ENCODE data around the gene ARHGAP32. TPM values are rescaled to one million over a fixed set of nuclear protein-coding genes. Genes with fewer than 3 reads are reported as not detected.

Gene ARHGAP32
- total RNA-seq, 1 experiment from 2014 or later, result 22.0 TPM

DNA sequence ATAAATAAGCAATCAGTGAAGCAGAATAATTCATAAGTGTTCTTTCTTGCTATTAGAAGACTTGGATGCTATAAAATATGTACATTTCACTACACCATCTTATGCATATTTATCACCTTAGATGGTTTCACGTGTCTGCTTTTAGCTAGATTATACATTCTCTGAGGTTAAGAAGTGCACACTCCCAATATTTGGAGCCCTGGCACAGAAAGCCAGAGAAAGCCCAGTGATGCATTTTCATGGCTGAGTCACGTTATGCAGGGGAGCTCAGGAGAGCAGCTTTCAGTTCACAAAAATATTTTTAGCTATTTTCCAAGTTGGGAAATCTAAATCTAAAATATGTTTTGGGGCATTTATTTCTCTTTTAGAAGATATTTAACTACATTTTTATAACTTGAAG is 244.4 kb downstream of the ARHGAP32 start:
- no peak overlapping the region for H2BK120ac ChIP-seq (ENCODE audit: low read depth, low read length, poor library complexity, severe bottlenecking)
- H3K14ac ChIP-seq (ENCODE audit: insufficient read depth, low read length), result no peak overlapping the region
- H2BK20ac ChIP-seq (ENCODE audit: low read depth, low read length, poor library complexity, severe bottlenecking), result no peak overlapping the region
- no peak for DNase-seq
- H2BK15ac ChIP-seq (ENCODE audit: low read depth, low read length), result no peak overlapping the region
- H3K9me3 Mint-ChIP-seq, result no peaks in the 10 kb centered on the region; a peak in 1 of 5 replicates
- no peak overlapping the region for H4K8ac ChIP-seq (replicated peaks; ENCODE audit: insufficient read length, low read depth, low read length)
- H4K91ac ChIP-seq (ENCODE audit: insufficient read length, low read depth, low read length), result no peak overlapping the region
- H3K9ac ChIP-seq (ENCODE audit: extremely low read depth, insufficient read length, low read length), result no peak overlapping the region
- TF ChIP-seq, protein P1, sequence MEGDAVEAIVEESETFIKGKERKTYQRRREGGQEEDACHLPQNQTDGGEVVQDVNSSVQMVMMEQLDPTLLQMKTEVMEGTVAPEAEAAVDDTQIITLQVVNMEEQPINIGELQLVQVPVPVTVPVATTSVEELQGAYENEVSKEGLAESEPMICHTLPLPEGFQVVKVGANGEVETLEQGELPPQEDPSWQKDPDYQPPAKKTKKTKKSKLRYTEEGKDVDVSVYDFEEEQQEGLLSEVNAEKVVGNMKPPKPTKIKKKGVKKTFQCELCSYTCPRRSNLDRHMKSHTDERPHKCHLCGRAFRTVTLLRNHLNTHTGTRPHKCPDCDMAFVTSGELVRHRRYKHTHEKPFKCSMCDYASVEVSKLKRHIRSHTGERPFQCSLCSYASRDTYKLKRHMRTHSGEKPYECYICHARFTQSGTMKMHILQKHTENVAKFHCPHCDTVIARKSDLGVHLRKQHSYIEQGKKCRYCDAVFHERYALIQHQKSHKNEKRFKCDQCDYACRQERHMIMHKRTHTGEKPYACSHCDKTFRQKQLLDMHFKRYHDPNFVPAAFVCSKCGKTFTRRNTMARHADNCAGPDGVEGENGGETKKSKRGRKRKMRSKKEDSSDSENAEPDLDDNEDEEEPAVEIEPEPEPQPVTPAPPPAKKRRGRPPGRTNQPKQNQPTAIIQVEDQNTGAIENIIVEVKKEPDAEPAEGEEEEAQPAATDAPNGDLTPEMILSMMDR (conservative IDR thresholded peaks at IDR 0.05), result no peak
- no peaks in the 10 kb centered on the region for H3K79me2 ChIP-seq (ENCODE audit: insufficient read depth, low read length)
- H3K4me1 Mint-ChIP-seq, result no peaks in the 10 kb centered on the region; a peak in 2 of 4 replicates
- H3K18ac ChIP-seq (ENCODE audit: insufficient read length, low read depth, low read length), result no peak overlapping the region
- no peak overlapping the region for H3K27ac ChIP-seq (ENCODE audit: insufficient read length, low read depth, low read length)
- H3K4ac ChIP-seq (ENCODE audit: low read depth, low read length), result no peak overlapping the region
- no CpG with 5 or more reads among the region's 2 CpGs for WGBS (ENCODE audit: extremely low coverage, insufficient read length, low lambda C conversion rate)
- H3K4me1 ChIP-seq (ENCODE audit: insufficient read depth, low read length), result no peaks in the 10 kb centered on the region
- H2AFZ ChIP-seq (ENCODE audit: low read length), result no peak overlapping the region
- no peak overlapping the region for H3K23ac ChIP-seq (ENCODE audit: insufficient read length, low read depth, low read length)
- no peaks in the 10 kb centered on the region for H3K79me1 ChIP-seq (ENCODE audit: insufficient read depth, low read depth, low read length, poor library complexity, severe bottlenecking)
- no peak overlapping the region for H2BK5ac ChIP-seq (ENCODE audit: insufficient read length, low read length)
- no peak overlapping the region for H4K5ac ChIP-seq (ENCODE audit: insufficient read length, low read depth, low read length)
- H2AK5ac ChIP-seq (ENCODE audit: insufficient read length, low read length), result no peak overlapping the region
- no peaks in the 10 kb centered on the region; a peak in 1 of 7 replicates for H3K36me3 Mint-ChIP-seq (ENCODE audit: insufficient read depth in 1 of 3, low read depth in 3 of 3)
- H3K27me3 ChIP-seq (ENCODE audit: insufficient read depth, low read length), result no peaks in the 10 kb centered on the region
- no peak overlapping the region for H3T11ph ChIP-seq (ENCODE audit: low read length)
- H3K27ac Mint-ChIP-seq, result no peak overlapping the region
- H3K23me2 ChIP-seq (ENCODE audit: insufficient read length, low read depth, low read length, poor library complexity, severe bottlenecking), result no peaks in the 10 kb centered on the region
- no peaks in the 10 kb centered on the region for H4K20me1 ChIP-seq (ENCODE audit: control insufficient read depth, insufficient read depth, insufficient read length)
- H3K9me3 ChIP-seq (ENCODE audit: control insufficient read depth, low read depth, low read length), result no peaks in the 10 kb centered on the region
- no peak overlapping the region for H3K56ac ChIP-seq (ENCODE audit: insufficient read length, low read depth, low read length)
- no peak overlapping the region for H3K4me3 Mint-ChIP-seq
- peaks cover 17% of the 10 kb centered on the region for H3K27me3 Mint-ChIP-seq (ENCODE audit: low read depth)
- H3K4me2 ChIP-seq (ENCODE audit: insufficient read depth, insufficient read length, low read length), result no peak overlapping the region
- H2BK12ac ChIP-seq (ENCODE audit: insufficient read length, low read depth, low read length), result no peak overlapping the region
